Activated CD4-positive, alpha-beta T cell treated with anti-CD3 and anti-CD28 coated beads for 4 hours (primary cell): Measurements from ENCODE around the gene PUM2.

Source experiments
- DNase-seq, 2 donors: peaks; one replicate each; pipeline ENCODE4 v3.0.0-alpha.2; 2020

PUM2 gene

GRCh38 chr2:20334605-20335203 lies 15.9 kb downstream of the PUM2 start:
- no peak for DNase-seq

DNA sequence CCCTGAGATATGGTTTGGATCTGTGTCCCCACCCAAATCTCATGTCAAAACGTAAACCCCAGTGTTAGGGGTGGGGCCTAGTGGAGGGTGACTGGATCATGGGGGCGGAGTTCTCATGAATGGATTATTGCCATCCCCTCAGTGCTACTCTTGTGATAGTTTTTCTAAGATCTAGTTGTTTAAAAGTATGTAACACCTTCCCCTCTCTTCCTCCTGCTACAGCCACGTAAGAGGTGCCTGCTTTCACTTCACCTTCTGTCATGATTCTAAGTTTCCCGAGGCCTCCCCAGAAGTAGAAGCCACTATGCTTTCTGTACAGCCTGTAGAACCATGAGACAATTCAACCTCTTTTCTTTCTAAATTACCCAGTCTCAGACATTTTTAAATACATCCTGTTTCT lies 16.9 kb downstream of the PUM2 start:
- no peak for DNase-seq

DNA sequence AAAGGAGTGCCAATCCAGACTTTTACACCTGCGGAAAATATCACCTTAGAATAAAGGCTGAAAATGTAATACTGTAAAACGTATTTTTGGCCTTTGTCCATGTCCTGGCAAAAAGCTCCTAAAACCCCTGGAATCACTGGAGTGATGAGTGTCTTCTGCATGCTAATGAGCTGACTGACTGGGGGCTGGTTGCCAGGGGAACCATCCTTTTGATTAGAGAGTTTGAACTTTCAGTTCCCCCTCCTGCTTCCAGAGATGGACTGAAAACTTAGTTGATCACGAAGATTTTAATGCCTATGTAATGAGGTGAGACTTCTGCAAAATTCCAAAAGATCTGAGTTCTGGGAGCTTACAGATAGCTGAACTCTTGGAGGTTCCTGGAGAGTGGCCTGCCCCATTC lies 20.5 kb downstream of the PUM2 start:
- DNase-seq: no peak

DNA sequence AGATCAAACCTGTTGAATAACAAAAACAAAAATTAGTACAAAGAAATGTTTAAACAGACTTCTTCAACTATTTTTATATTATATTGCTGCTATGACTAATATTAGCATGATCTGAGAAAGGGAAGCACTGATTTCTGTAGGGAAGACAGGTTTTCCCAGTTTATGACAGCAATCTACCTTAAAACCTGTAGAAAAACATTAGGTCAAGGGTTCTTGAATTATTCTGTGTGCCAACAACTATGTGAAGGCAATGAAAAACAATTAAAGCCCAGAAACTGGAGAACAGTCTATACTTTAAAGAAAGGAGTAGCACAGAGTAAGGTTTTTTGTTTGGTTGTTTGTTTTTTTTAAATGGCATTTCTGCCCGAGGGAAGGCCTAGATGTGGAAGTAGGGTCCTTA lies 23.3 kb downstream of the PUM2 start:
- DNase-seq: no peak

GRCh38 chr2:20326163-20326780 lies 24.4 kb downstream of the PUM2 start:
- DNase-seq: peak; percentile 30 to 59

DNA sequence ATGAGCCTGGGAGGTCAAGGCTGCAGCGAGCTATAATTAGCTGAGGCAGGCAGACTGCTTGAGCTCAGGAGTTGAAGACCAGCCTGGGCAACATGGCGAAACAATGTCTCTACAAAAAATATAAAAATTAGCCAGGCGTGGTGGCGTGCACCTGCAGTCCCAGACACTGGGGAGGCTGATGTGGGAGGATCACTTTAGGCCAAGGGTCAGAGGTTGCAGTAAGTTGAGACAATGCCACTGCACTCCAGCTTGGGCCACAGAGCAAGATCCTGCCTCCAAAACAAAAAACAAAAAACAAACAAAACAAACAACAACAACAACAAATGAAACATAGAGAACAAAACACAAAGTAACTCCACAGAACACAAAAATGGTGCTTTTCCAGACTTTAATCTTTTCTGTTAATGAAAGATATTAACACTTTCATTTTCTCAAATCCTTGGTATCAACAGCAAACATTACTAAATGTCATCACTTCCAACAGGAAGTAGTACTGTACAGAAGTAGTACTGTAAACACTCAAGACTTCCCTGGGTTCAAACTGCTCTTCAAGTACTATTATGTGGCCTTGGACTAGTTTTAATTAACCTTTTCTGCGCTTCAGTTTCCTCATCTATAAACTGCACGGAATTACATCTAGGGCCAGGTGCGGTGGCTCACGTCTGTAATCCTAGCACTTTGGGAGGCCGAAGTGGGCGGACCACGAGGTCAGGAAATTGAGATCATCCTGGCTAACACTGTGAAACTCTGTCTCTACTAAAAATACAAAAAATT lies 27.9 kb downstream of the PUM2 start:
- DNase-seq: no peak

- no peak for DNase-seq
These were observed 33.0 kb downstream of the PUM2 start for GRCh38 chr2:20317690-20318089.

- no peak for DNase-seq
These were observed 33.4 kb downstream of the PUM2 start for GRCh38 chr2:20317197-20317596.

GRCh38 chr2:20314562-20315501 lies 35.8 kb downstream of the PUM2 start:
- no peak for DNase-seq

DNA sequence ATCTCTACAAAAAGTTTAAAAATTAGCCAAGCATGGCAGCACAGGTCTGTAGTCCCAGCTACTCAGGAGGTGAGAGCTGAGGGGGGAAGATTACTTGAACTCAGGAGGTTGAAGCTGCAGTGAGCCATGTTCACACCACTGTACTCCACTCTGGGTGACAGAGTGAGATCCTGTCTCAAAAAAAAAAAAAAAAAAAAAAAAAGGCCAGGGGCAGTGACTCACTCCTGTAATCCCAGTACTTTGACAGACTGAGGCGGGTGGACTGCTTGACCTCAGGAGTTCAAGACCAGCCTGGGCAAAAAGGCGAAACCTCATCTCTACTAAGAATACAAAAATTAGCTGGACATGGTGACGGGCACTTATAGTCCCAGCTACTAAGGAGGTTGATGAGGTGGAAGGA lies 37.0 kb downstream of the PUM2 start:
- no peak for DNase-seq

DNA sequence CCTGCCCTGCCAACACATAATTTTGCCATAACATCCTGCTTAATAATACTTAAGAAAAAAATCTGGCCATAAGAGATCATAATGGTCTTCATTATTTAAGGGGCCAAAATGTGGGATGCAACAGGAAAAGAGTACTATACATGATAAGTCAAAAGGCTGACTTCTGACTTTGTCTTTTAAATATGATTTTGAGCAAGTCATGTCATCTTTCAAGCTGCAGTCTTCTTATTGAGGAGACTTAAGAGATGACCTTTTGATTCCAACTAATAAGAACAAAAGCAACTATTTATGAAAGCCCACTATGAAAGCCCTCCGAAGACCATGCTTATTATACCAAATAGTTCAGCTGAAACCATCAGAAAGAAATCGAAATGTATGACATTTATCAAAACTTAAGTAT lies 41.6 kb downstream of the PUM2 start:
- DNase-seq: no peak

DNA sequence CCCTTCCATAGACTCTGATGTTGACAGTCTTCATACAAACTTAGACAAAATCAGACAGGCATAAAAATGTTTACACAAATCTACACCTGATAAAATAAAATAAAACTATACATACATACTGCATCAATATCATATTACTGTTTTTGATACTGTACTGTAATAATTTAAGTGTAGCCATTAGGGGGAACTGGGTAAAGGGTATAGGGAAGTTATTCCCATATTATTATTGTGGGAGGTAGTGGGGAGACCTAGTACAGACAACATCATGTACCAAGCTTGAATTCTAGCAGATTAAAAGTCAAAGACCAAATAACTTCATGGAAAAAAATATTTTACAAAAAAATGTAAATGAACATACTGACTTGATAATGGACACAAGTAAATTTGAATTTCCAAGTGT lies 43.3 kb downstream of the PUM2 start:
- no peak for DNase-seq

DNA sequence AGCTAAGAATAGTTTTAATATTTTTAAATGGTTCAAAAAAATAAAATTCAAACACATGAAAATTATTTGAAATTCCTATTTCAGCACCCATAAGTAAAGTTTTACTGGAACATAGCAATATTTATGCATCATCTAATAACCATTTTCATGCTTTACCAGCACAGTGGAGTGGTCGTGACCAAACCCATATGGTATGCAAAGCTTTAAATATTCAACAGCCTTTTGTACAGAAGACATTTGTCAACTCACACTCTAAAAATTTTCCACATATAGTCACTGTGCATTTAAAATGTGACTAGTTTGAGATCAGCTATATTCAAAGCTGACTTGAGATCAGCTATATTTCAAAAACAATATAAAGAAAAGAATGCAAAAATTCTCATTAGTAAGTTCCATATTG lies 46.2 kb downstream of the PUM2 start:
- no peak for DNase-seq

DNA sequence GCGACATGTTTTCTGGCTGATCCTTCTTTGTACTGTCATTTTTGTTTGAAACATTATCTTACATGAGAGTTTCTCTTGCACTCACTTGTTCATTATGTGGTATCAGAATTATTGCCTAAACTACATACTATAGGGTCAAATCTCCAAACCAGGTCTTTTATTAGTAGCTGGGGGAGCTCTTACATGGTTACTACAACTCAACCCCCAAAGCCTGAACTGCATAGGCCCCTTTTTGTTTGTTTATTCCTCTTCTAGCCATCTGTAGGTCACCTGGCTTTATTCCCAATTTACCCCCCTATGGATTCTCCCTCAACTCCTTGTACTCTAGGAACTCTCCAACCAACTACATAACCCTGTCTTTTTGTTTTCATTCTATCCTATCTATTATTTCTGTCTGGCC lies 46.7 kb downstream of the PUM2 start:
- no peak for DNase-seq

- no peak for DNase-seq
These were observed 48.6 kb downstream of the PUM2 start for GRCh38 chr2:20302019-20302418.

DNA sequence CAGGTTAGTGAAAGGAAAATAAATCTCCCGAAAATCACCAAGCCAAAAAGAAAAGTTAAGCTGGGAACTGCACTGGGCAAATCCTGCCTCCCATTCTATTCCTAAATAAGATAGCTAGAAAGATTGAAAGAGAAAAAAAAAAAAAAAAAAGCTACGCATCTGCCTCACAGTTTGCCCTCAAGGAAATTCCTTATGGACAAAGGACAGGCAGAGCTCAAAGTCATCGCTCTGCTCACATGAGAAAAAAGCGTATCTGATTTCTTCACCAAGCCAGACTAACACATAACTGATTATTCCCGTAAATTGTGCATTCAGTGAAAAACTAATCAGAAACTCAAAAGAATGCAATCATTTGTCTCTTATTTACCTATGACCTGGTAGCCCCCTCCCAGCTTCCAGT lies 50.0 kb downstream of the PUM2 start:
- no peak for DNase-seq

DNA sequence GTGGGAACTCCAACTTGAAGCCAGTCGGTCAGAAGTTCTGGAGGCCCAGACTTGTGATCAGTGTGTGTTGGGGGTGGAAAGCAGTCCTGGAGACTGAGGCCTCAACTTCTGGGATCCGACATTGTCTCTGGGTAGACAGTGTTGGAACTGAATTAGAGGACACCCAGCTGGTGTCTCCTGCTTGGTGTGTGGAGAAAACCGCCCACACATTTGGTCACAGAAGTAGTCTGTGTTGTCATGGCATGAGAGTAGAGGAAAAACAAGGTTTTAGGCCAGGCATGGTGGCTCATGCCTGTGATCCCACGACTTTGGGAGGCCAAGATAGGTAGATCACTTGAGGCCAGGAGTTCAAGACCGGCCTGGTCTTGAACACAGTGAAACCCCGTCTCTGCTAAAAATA lies 51.5 kb downstream of the PUM2 start:
- no peak for DNase-seq

DNA sequence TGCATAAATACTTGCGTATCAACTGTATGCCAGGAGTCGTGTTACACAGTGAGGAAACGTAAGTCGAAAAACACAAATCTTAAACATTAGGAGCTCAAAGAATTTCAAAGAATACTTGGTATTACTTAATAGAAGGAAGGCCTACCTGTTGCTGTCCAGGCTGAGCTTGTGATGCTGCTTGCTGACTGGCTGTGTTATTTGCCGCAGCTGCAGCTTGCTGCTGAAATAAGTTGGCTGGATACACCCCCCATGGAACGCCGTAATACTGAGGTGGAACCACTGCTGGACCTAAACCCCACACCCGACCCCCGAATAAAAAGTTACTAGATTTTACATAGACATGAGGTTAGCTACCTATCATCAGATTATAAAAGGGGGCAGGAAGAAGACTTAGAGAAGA lies 56.4 kb downstream of the PUM2 start:
- DNase-seq: no peak

DNA sequence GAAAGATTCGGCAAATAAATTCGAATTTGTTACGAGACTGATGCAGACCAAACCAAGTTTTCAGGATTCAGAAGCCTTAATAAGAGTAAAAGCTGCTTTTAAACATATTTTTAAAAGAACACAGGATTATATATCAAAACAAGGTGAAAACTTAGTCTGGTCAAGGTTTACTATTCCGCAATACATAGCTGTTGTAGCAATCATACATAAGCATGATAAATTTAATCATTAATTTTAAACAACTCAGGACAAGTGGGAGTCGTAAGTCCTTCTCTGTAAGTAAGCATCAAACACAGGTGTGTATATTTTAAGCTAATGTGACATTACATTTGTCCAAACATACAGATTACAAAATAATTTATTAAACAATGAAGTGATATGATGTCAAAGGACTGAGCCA lies 57.7 kb downstream of the PUM2 start:
- DNase-seq: no peak

GRCh38 chr2:20291846-20292408 lies 58.7 kb downstream of the PUM2 start:
- DNase-seq: no peak

- DNase-seq: peak in 1 of 2 donors; percentile 11
These were observed 59.5 kb downstream of the PUM2 start for GRCh38 chr2:20291106-20291564.

GRCh38 chr2:20288642-20289340 lies 61.9 kb downstream of the PUM2 start:
- DNase-seq: no peak
